Erythroblast (primary cell): ENCODE data around the gene NPW.

Experiments
- GATA1 ChIP-seq: IDR thresholded peaks from 2 replicates; pipeline ENCODE4 v1.6.1; 2011; ENCODE audit warnings: low read depth, mild to moderate bottlenecking, control low read depth, low read length, moderate library complexity
- POLR2A ChIP-seq: IDR thresholded peaks from 2 replicates; pipeline ENCODE4 v1.6.1; 2011; ENCODE audit warnings: mild to moderate bottlenecking, low read length

GRCh38 chr16:2013527-2013926 lies 6.1 kb upstream of the NPW start:
- no peak for TF ChIP-seq POLR2A
- no peak for TF ChIP-seq GATA1
